PC-9 (cell line): ENCODE data around the gene TRPV5.

Experiments used
- CTCF ChIP-seq: fragments of 200-600 bp; sonication (generic); conservative IDR thresholded peaks from 2 replicates; pipeline ENCODE4 v1.6.1; 2017; ENCODE audit warnings: mixed run types, antibody characterized with exemption, mild to moderate bottlenecking, moderate library complexity
- EZH2 ChIP-seq: fragments of 200-600 bp; sonication (generic); IDR thresholded peaks from 2 replicates; pipeline ENCODE4 v1.8.0; 2017; ENCODE audit warnings: antibody characterized with exemption, low read depth

GRCh38 chr7:142892951-142893350 is 40.6 kb downstream of the TRPV5 start:
- no peak for TF ChIP-seq EZH2
- no peak for TF ChIP-seq CTCF
